Upper lobe of right lung (tissue), 1 donor: ENCODE data around the gene NDUFA7. TPM values are rescaled to one million over a fixed set of nuclear protein-coding genes. Genes with fewer than 3 reads are reported as not detected.

Experiments
- ATAC-seq: fragments of 200-7000 bp; cut with Tn5 transposase; one replicate; pipeline ENCODE4 v1.9.1; 2020; ENCODE audit warnings: mild to moderate bottlenecking, moderate library complexity
- DNase-seq: peaks from one replicate; pipeline ENCODE4 v3.0.0-alpha.2; 2020
- H3K27ac ChIP-seq: fragments of 200-600 bp; one replicate; pipeline ENCODE4 v1.8.0; 2022
- H3K27me3 ChIP-seq: fragments of 200-600 bp; one replicate; pipeline ENCODE4 v1.8.0; 2022; ENCODE audit warnings: mild to moderate bottlenecking
- H3K36me3 ChIP-seq: fragments of 200-600 bp; one replicate; pipeline ENCODE4 v1.8.0; 2022
- H3K4me1 ChIP-seq: fragments of 200-600 bp; one replicate; pipeline ENCODE4 v1.8.0; 2022
- H3K4me3 ChIP-seq: fragments of 200-600 bp; one replicate; pipeline ENCODE4 v1.8.0; 2022; ENCODE audit warnings: mild to moderate bottlenecking
- H3K9me3 ChIP-seq: fragments of 200-600 bp; one replicate; pipeline ENCODE4 v1.8.0; 2022
- CTCF ChIP-seq: fragments of 200-600 bp; IDR thresholded peaks from one replicate; pipeline ENCODE4 v1.8.0; 2022; ENCODE audit warnings: antibody characterized with exemption
- intact Hi-C: fragments of 100-400 bp; cut with DNase I; formaldehyde crosslinking; loops from one replicate; pipeline ENCODE4 v1.11.0; 2022
- total RNA-seq: library from RNA; stranded (reverse); fragmentation: NEBNext Ultra II Directional; extraction: Animal tissue kit (Norgen Biotek cat#: 25700); gene quantifications from one replicate; pipeline ENCODE4 v1.2.1, GENCODE V29; 2021
- donor health status: DM: no; HTN: yes; CAD: no; lungs with severe emphysema.

NDUFA7 gene
- total RNA-seq, 1 donor from 2014 or later, result 35.7 TPM

- intact Hi-C loops, result no loop called here
- peak; percentile 77 for DNase-seq
Observed at GRCh38 chr19:8363803-8364771, 42.9 kb upstream of the NDUFA7 start, which contains the start of gene ANGPTL4. TSS of gene ANGPTL4 (plus strand) at chr19:8364155. CDS start at chr19:8364322, 167 bp downstream.

GRCh38 chr19:8361921-8362793, 41.0 kb upstream of the NDUFA7 start:
- Histone ChIP-seq H3K36me3 (no peaks in the 10 kb centered on the region), H3K4me1 (peaks cover 44% of the 10 kb centered on the region), H3K9me3 (no peaks in the 10 kb centered on the region), H3K4me3 (no peak overlapping the region), H3K27ac (peak overlapping the region; percentile 75), H3K27me3 (no peaks in the 10 kb centered on the region)
- ATAC-seq (peak; percentile 92), DNase-seq (peak; percentile 95)
- no peak for TF ChIP-seq CTCF
- intact Hi-C loops, result no loop called here

More at GRCh38 chr19:8363803-8364771, 42.9 kb upstream of the NDUFA7 start, which contains the start of gene ANGPTL4:
- Histone ChIP-seq H3K27ac (peak within 1 kb of the TSS; percentile 72), H3K4me3 (peak within 1 kb of the TSS; percentile 60), H3K27me3 (no peaks in the 10 kb centered on the region), H3K36me3 (no peaks in the 10 kb centered on the region), H3K4me1 (peaks cover 58% of the 10 kb centered on the region), H3K9me3 (no peaks in the 10 kb centered on the region)
- no peak for TF ChIP-seq CTCF
- peak; percentile 43 for ATAC-seq

- Histone ChIP-seq H3K27ac (no peak overlapping the region), H3K36me3 (no peaks in the 10 kb centered on the region), H3K4me1 (peaks cover 47% of the 10 kb centered on the region), H3K9me3 (no peaks in the 10 kb centered on the region), H3K27me3 (no peaks in the 10 kb centered on the region), H3K4me3 (no peak overlapping the region)
- intact Hi-C loops, result no loop called here
- ATAC-seq, result no peak
- TF ChIP-seq CTCF, result no peak
- no peak for DNase-seq
Observed at GRCh38 chr19:8360196-8360595, 39.0 kb upstream of the NDUFA7 start.

- Histone ChIP-seq H3K27me3 (no peaks in the 10 kb centered on the region), H3K36me3 (no peaks in the 10 kb centered on the region), H3K27ac (no peak overlapping the region), H3K9me3 (no peaks in the 10 kb centered on the region), H3K4me1 (peaks cover 49% of the 10 kb centered on the region), H3K4me3 (no peak overlapping the region)
- no peak for DNase-seq
- intact Hi-C loops, result loop anchor here (5.0 kb wide), 1 partner anchor 38 kb away; no protein-coding TSS in a partner anchor
- no peak for TF ChIP-seq CTCF
- no peak for ATAC-seq
Observed at GRCh38 chr19:8358948-8359347, 37.8 kb upstream of the NDUFA7 start.

- Histone ChIP-seq H3K9me3 (no peaks in the 10 kb centered on the region), H3K4me3 (no peak overlapping the region), H3K27me3 (no peaks in the 10 kb centered on the region), H3K36me3 (no peaks in the 10 kb centered on the region), H3K27ac (no peak overlapping the region), H3K4me1 (peaks cover 43% of the 10 kb centered on the region)
- TF ChIP-seq CTCF, result no peak
- no peak for ATAC-seq
- intact Hi-C loops, result loop anchor here (5.0 kb wide), 1 partner anchor 40 kb away; no protein-coding TSS in a partner anchor
- DNase-seq, result no peak
Observed at GRCh38 chr19:8357007-8357521, 35.9 kb upstream of the NDUFA7 start.
